ENCODE data around the gene C11orf42.

- TF ChIP-seq POU2F2 (IDR thresholded peaks at IDR 0.05; ENCODE audit: low read depth, low read length) (no peak), POLR2A (IDR thresholded peaks at IDR 0.05; ENCODE audit: low read depth, low read length) (no peak), SPI1 (IDR thresholded peaks at IDR 0.05; ENCODE audit: low read depth, low read length) (no peak)
These were observed 47.8 kb downstream of the C11orf42 start for GRCh38 chr11:6253197-6253596.
